ENCODE measurements around the gene SPG11. TPM values are rescaled to one million over a fixed set of nuclear protein-coding genes. Genes with fewer than 3 reads are reported as not detected.
"Not testable (repeated sequence)": the region's sequence is repeated elsewhere in the genome, so short reads cannot be mapped to it uniquely, and the experiment has no call there.

Gene SPG11
- total RNA-seq, 1 donor from 2014 or later, result 58.1 TPM

GRCh38 chr15:44550256-44550655 is 113.2 kb downstream of the SPG11 start:
- Mint-ChIP-seq H3K27ac (ENCODE audit: unreplicated experiment) (no peak overlapping the region), H3K9me3 (ENCODE audit: unreplicated experiment) (no peaks in the 10 kb centered on the region), H3K4me1 (ENCODE audit: unreplicated experiment) (peaks cover 15% of the 10 kb centered on the region), H3K36me3 (ENCODE audit: unreplicated experiment) (peaks cover 16% of the 10 kb centered on the region), H3K4me3 (ENCODE audit: unreplicated experiment) (no peak overlapping the region), H3K27me3 (ENCODE audit: unreplicated experiment) (no peaks in the 10 kb centered on the region)
- no peak for DNase-seq (ENCODE audit: extremely low spot score, unreplicated experiment)
- TF ChIP-seq CTCF (IDR thresholded peaks at IDR 0.05), result peak; percentile 51

- H3K9me3 Mint-ChIP-seq (ENCODE audit: unreplicated experiment); H3K4me3 Mint-ChIP-seq (ENCODE audit: unreplicated experiment); H3K27me3 Mint-ChIP-seq (ENCODE audit: unreplicated experiment); H3K27ac Mint-ChIP-seq (ENCODE audit: unreplicated experiment); DNase-seq (ENCODE audit: extremely low spot score, unreplicated experiment); H3K36me3 Mint-ChIP-seq (ENCODE audit: unreplicated experiment): not testable (repeated sequence)
- H3K4me1 Mint-ChIP-seq (ENCODE audit: unreplicated experiment), result peaks cover 15% of the 10 kb centered on the region
Observed at GRCh38 chr15:44549152-44549551, 114.3 kb downstream of the SPG11 start.

GRCh38 chr15:44545913-44546802 is 117.3 kb downstream of the SPG11 start:
- Mint-ChIP-seq H3K36me3 (ENCODE audit: unreplicated experiment) (peaks cover 9% of the 10 kb centered on the region), H3K27ac (ENCODE audit: unreplicated experiment) (peak overlapping the region; percentile 63), H3K9me3 (ENCODE audit: unreplicated experiment) (no peaks in the 10 kb centered on the region), H3K4me1 (ENCODE audit: unreplicated experiment) (peaks cover 40% of the 10 kb centered on the region), H3K27me3 (ENCODE audit: unreplicated experiment) (no peaks in the 10 kb centered on the region), H3K4me3 (ENCODE audit: unreplicated experiment) (no peak overlapping the region)
- no peak for DNase-seq (ENCODE audit: extremely low spot score, unreplicated experiment)
- peak; percentile 49 for TF ChIP-seq CTCF (IDR thresholded peaks at IDR 0.05)

- not testable (repeated sequence) for H3K36me3 Mint-ChIP-seq (ENCODE audit: unreplicated experiment); DNase-seq (ENCODE audit: extremely low spot score, unreplicated experiment); H3K9me3 Mint-ChIP-seq (ENCODE audit: unreplicated experiment); H3K27me3 Mint-ChIP-seq (ENCODE audit: unreplicated experiment); H3K4me3 Mint-ChIP-seq (ENCODE audit: unreplicated experiment); H3K27ac Mint-ChIP-seq (ENCODE audit: unreplicated experiment)
- H3K4me1 Mint-ChIP-seq (ENCODE audit: unreplicated experiment), result peaks cover 48% of the 10 kb centered on the region
Observed at GRCh38 chr15:44544745-44545144, 118.7 kb downstream of the SPG11 start.

GRCh38 chr15:44542596-44542995 is 120.9 kb downstream of the SPG11 start:
- Mint-ChIP-seq H3K36me3 (ENCODE audit: unreplicated experiment) (peaks cover 12% of the 10 kb centered on the region), H3K9me3 (ENCODE audit: unreplicated experiment) (no peaks in the 10 kb centered on the region), H3K4me3 (ENCODE audit: unreplicated experiment) (no peak overlapping the region), H3K4me1 (ENCODE audit: unreplicated experiment) (peaks cover 60% of the 10 kb centered on the region), H3K27ac (ENCODE audit: unreplicated experiment) (peak overlapping the region; percentile 82), H3K27me3 (ENCODE audit: unreplicated experiment) (no peaks in the 10 kb centered on the region)
- DNase-seq (ENCODE audit: extremely low spot score, unreplicated experiment), result no peak
- TF ChIP-seq CTCF (IDR thresholded peaks at IDR 0.05), result no peak

GRCh38 chr15:44541282-44541958 is 122.0 kb downstream of the SPG11 start:
- peak overlapping the region; percentile 82 for H3K27ac Mint-ChIP-seq (ENCODE audit: unreplicated experiment)
- H3K36me3 Mint-ChIP-seq (ENCODE audit: unreplicated experiment), result peaks cover 12% of the 10 kb centered on the region
- no peaks in the 10 kb centered on the region for H3K27me3 Mint-ChIP-seq (ENCODE audit: unreplicated experiment)
- H3K9me3 Mint-ChIP-seq (ENCODE audit: unreplicated experiment), result no peaks in the 10 kb centered on the region
- DNase-seq (ENCODE audit: extremely low spot score, unreplicated experiment), result no peak
- peak overlapping the region; percentile 52 for H3K4me3 Mint-ChIP-seq (ENCODE audit: unreplicated experiment)
- no peak for TF ChIP-seq CTCF (IDR thresholded peaks at IDR 0.05)
- peaks cover 54% of the 10 kb centered on the region for H3K4me1 Mint-ChIP-seq (ENCODE audit: unreplicated experiment)
